ENCODE results near the gene TAF4B. TPM values are rescaled to one million over a fixed set of nuclear protein-coding genes. Genes with fewer than 3 reads are reported as not detected.

The TAF4B gene
- 7.1 and 7.8 TPM in 2 replicates for total RNA-seq

GRCh38 chr18:26226229-26227050 is at the start of gene TAF4B:
TAF4B (plus strand) TSS chr18:26226445; CDS start chr18:26226934, 489 bp downstream.

Other genes with a start within 250 kb of the TAF4B start
- 64.1 and 78.8 TPM in 2 replicates for gene SS18, start 135.8 kb upstream of the TAF4B start, total RNA-seq
- not detected in 2 replicates for gene PSMA8, start 92.6 kb upstream of the TAF4B start, total RNA-seq

Measured in hair follicular keratinocyte (primary cell).